IMR-90 (cell line): Measurements from ENCODE around the gene LEPROT. TPM values are rescaled to one million over a fixed set of nuclear protein-coding genes. Genes with fewer than 3 reads are reported as not detected.

ENCODE experiments used
- ATAC-seq: fragments of 200-7000 bp; cut with Tn5 transposase; 2 replicates; pipeline ENCODE4 v1.9.1; 2020; ENCODE audit warnings: low read depth, mild to moderate bottlenecking, moderate library complexity
- BruUV-seq: library from RNA; stranded (reverse); fragments of 400-500 nt; replicated peaks from 2 replicates; lab custom pipeline; 2021; lab: Mats Ljungman, UMichigan
- CTCF ChIA-PET: fragments of 300-600 bp; formaldehyde crosslinking; extraction: SDS; loops from one replicate; lab custom pipeline; 2021; ENCODE audit warnings: antibody characterized with exemption; lab: Yijun Ruan, JAX
- POLR2A ChIA-PET: fragments of 300-600 bp; sonication (Branson Sonifier 250); formaldehyde crosslinking; loops from one replicate; lab custom pipeline; 2022; ENCODE audit warnings: antibody characterized with exemption; ENCODE audit not compliant: unreplicated experiment; lab: Charles Lee
- DNase-seq: peaks from one replicate; pipeline ENCODE4 v3.0.0; 2013
- H2AFZ ChIP-seq: replicated peaks from 2 replicates; pipeline ENCODE3; 2013; ENCODE audit warnings: low read length, mild to moderate bottlenecking; ENCODE audit not compliant: poor library complexity
- H2AK5ac ChIP-seq: 2 replicates; pipeline ENCODE4 v1.6.1; 2013; ENCODE audit warnings: low read depth, low read length, inconsistent platforms
- H2AK9ac ChIP-seq: replicated peaks from 2 replicates; pipeline ENCODE3; 2013; ENCODE audit warnings: mild to moderate bottlenecking, low read depth, low read length, moderate library complexity; ENCODE audit not compliant: poor library complexity
- H2BK120ac ChIP-seq: 2 replicates; pipeline ENCODE4 v1.6.1; 2013; ENCODE audit warnings: low read depth, low read length, inconsistent platforms
- H2BK15ac ChIP-seq: 3 replicates; pipeline ENCODE4 v1.6.1; 2013; ENCODE audit warnings: low read depth, low read length, inconsistent platforms
- H2BK20ac ChIP-seq: 2 replicates; pipeline ENCODE4 v1.6.1; 2013; ENCODE audit warnings: low read depth, mild to moderate bottlenecking, inconsistent platforms, low read length, moderate library complexity
- H2BK5ac ChIP-seq: 2 replicates; pipeline ENCODE4 v1.6.1; 2013; ENCODE audit warnings: mild to moderate bottlenecking, low read depth, low read length, inconsistent platforms; ENCODE audit not compliant: poor library complexity, severe bottlenecking
- H3K14ac ChIP-seq: replicated peaks from 2 replicates; pipeline ENCODE4 v1.6.1; 2013; ENCODE audit warnings: low read depth, low read length, inconsistent platforms
- H3K18ac ChIP-seq: 2 replicates; pipeline ENCODE4 v1.6.1; 2013; ENCODE audit warnings: low read depth, low read length, control low read depth
- H3K23ac ChIP-seq: 2 replicates; pipeline ENCODE4 v1.6.1; 2013; ENCODE audit warnings: low read depth, low read length, inconsistent platforms
- H3K27ac ChIP-seq: 2 replicates; pipeline ENCODE4 v1.5.1; 2013; ENCODE audit warnings: mild to moderate bottlenecking, control low read depth, low read length; ENCODE audit not compliant: insufficient read depth
- H3K27me3 ChIP-seq: 2 replicates; pipeline ENCODE4 v1.6.1; 2013; ENCODE audit warnings: low read length; ENCODE audit not compliant: control insufficient read depth, insufficient read depth
- H3K36me3 ChIP-seq: 2 replicates; pipeline ENCODE4 v1.6.1; 2013; ENCODE audit warnings: low read length, mixed read lengths; ENCODE audit not compliant: control insufficient read depth, insufficient read depth
- H3K4ac ChIP-seq: 2 replicates; pipeline ENCODE4 v1.6.1; 2013; ENCODE audit warnings: low read depth, low read length, inconsistent platforms
- H3K4me1 ChIP-seq: 2 replicates; pipeline ENCODE4 v1.6.1; 2013; ENCODE audit warnings: low read length, mixed read lengths; ENCODE audit not compliant: control insufficient read depth, insufficient read depth
- H3K4me2 ChIP-seq: 2 replicates; pipeline ENCODE4 v1.6.1; 2013; ENCODE audit warnings: low read depth, mild to moderate bottlenecking, control low read depth, low read length, moderate library complexity
- H3K4me3 ChIP-seq: 2 replicates; pipeline ENCODE4 v1.5.1; 2013; ENCODE audit warnings: low read depth, mild to moderate bottlenecking, control low read depth, low read length, moderate library complexity; ENCODE audit not compliant: insufficient read depth
- H3K56ac ChIP-seq: 2 replicates; pipeline ENCODE4 v1.6.1; 2013; ENCODE audit warnings: low read length, inconsistent platforms; ENCODE audit not compliant: insufficient read depth; ENCODE audit errors: extremely low read depth
- H3K79me1 ChIP-seq, 2 experiments: 2 replicates each; pipeline ENCODE4 v1.6.1; 2013; ENCODE audit warnings: low read length in 2 of 2, inconsistent platforms in 1 of 2, low read depth in 1 of 2
- H3K9ac ChIP-seq: 2 replicates; pipeline ENCODE4 v1.6.1; 2013; ENCODE audit warnings: low read depth, low read length, control low read depth
- H3K9me1 ChIP-seq: 2 replicates; pipeline ENCODE4 v1.6.1; 2013; ENCODE audit warnings: low read length, inconsistent platforms; ENCODE audit not compliant: insufficient read depth
- H3K9me3 ChIP-seq: 2 replicates; pipeline ENCODE4 v1.6.1; 2013; ENCODE audit warnings: low read length; ENCODE audit not compliant: control insufficient read depth, insufficient read depth
- H4K20me1 ChIP-seq: 2 replicates; pipeline ENCODE4 v1.6.1; 2013; ENCODE audit warnings: low read length, inconsistent platforms; ENCODE audit not compliant: insufficient read depth
- H4K5ac ChIP-seq: 2 replicates; pipeline ENCODE4 v1.6.1; 2013; ENCODE audit warnings: mild to moderate bottlenecking, low read depth, low read length, control low read depth
- H4K8ac ChIP-seq, 2 experiments: 2 replicates each; pipeline ENCODE4 v1.6.1; 2013; ENCODE audit warnings: low read depth in 2 of 2, low read length in 2 of 2, control low read depth in 1 of 2, inconsistent platforms in 1 of 2
- H4K91ac ChIP-seq: 2 replicates; pipeline ENCODE4 v1.6.1; 2013; ENCODE audit warnings: low read depth, low read length, inconsistent platforms; ENCODE audit not compliant: insufficient read depth
- CEBPB ChIP-seq: IDR thresholded peaks from 2 replicates; pipeline ENCODE4 v1.6.1; 2012; ENCODE audit warnings: low read depth, low read length, improper control_type of control experiment
- CHD1 ChIP-seq: IDR thresholded peaks from 2 replicates; pipeline ENCODE4 v1.6.1; 2012; ENCODE audit warnings: low read depth, low read length, improper control_type of control experiment
- ELK1 ChIP-seq: fragments of 150-350 bp; IDR thresholded peaks from 2 replicates; pipeline ENCODE4 v1.6.1; 2016; ENCODE audit warnings: low read depth, mild to moderate bottlenecking, low read length, moderate library complexity, borderline replicate concordance
- FOS ChIP-seq: fragments of 150-350 bp; IDR thresholded peaks from 2 replicates; pipeline ENCODE4 v1.6.1; 2016; ENCODE audit warnings: low read depth, low read length
- MAFK ChIP-seq: IDR thresholded peaks from 2 replicates; pipeline ENCODE4 v1.6.1; 2012; ENCODE audit warnings: low read depth, low read length, improper control_type of control experiment
- MAZ ChIP-seq: IDR thresholded peaks from 2 replicates; pipeline ENCODE4 v1.6.1; 2012; ENCODE audit warnings: low read depth, mild to moderate bottlenecking, low read length, improper control_type of control experiment, moderate library complexity, borderline replicate concordance
- RAD21 ChIP-seq: IDR thresholded peaks from 2 replicates; pipeline ENCODE4 v1.6.1; 2012; ENCODE audit warnings: low read length, improper control_type of control experiment
- RCOR1 ChIP-seq: IDR thresholded peaks from 2 replicates; pipeline ENCODE4 v1.6.1; 2012; ENCODE audit warnings: mild to moderate bottlenecking, low read length, improper control_type of control experiment; ENCODE audit not compliant: insufficient replicate concordance
- RFX5 ChIP-seq: IDR thresholded peaks from 2 replicates; pipeline ENCODE4 v1.8.0; 2012; ENCODE audit warnings: low read depth, mild to moderate bottlenecking, low read length, moderate library complexity
- SMC3 ChIP-seq: fragments of 150-350 bp; IDR thresholded peaks from 2 replicates; pipeline ENCODE4 v1.6.1; 2016; ENCODE audit warnings: low read depth, mild to moderate bottlenecking, antibody characterized with exemption, low read length, moderate library complexity
- USF2 ChIP-seq: fragments of 150-350 bp; IDR thresholded peaks from 2 replicates; pipeline ENCODE4 v1.6.1; 2017; ENCODE audit warnings: mild to moderate bottlenecking, antibody characterized with exemption, low read length, low read depth
- WGBS, 2 experiments: methylation state at CpG; one replicate each; pipeline versions ENCODE4 v1.1.5 to v1.1.7; 2013; ENCODE audit warnings: missing lambda C conversion rate in 2 of 2; ENCODE audit not compliant: insufficient read length in 1 of 2; ENCODE audit errors: extremely low coverage in 2 of 2; 5-methylcytosine and 5-hydroxymethylcytosine counted together
- dilution Hi-C: fragments of 300-500 bp; cut with HindIII; formaldehyde crosslinking; loops from one replicate; pipeline ENCODE4 v1.14.3; 2018; ENCODE audit warnings: low sequenced_read_pairs; ENCODE audit not compliant: unreplicated experiment
- in situ Hi-C: fragments of 300-500 bp; cut with MboI; formaldehyde crosslinking; loops from 3 replicates; pipeline ENCODE4 v1.14.3; 2019; ENCODE audit warnings: low sequenced_read_pairs, inconsistent platforms, mixed read lengths
- intact Hi-C: fragments of 100-400 bp; cut with micrococcal nuclease; formaldehyde crosslinking; loops from 2 replicates; pipeline ENCODE4 v1.10.0; 2022
- polyA plus RNA-seq, 3 experiments: library from polyadenylated mRNA; depleted of rRNA; stranded (reverse); fragments of >200 nt; gene quantifications; 2 replicates each; pipeline ENCODE4 v1.2.3, GENCODE V29; 2012; ENCODE audit warnings: low replicate concordance in 1 of 3
- total RNA-seq: library from RNA; depleted of rRNA; stranded (reverse); fragments of >200 nt; gene quantifications from 2 replicates; pipeline ENCODE4 v1.2.3, GENCODE V29; 2012
- TF ChIP-seq, protein P1 (sequence below): conservative IDR thresholded peaks from 2 replicates; pipeline ENCODE4 v1.5.1; 2012; ENCODE audit warnings: mild to moderate bottlenecking, low read depth, low read length, improper control_type of control experiment

Gene LEPROT
- total and polyA plus RNA-seq, 2 of the 4 experiments (the other 2 are of a cell fraction) = 21.0 to 40.2 TPM

- H2AFZ ChIP-seq = no peak overlapping the region
- TF ChIP-seq ELK1 = no peak
- no peak for TF ChIP-seq RCOR1
- no peak for TF ChIP-seq RFX5
- no peak for TF ChIP-seq MAFK
- TF ChIP-seq, protein P1, sequence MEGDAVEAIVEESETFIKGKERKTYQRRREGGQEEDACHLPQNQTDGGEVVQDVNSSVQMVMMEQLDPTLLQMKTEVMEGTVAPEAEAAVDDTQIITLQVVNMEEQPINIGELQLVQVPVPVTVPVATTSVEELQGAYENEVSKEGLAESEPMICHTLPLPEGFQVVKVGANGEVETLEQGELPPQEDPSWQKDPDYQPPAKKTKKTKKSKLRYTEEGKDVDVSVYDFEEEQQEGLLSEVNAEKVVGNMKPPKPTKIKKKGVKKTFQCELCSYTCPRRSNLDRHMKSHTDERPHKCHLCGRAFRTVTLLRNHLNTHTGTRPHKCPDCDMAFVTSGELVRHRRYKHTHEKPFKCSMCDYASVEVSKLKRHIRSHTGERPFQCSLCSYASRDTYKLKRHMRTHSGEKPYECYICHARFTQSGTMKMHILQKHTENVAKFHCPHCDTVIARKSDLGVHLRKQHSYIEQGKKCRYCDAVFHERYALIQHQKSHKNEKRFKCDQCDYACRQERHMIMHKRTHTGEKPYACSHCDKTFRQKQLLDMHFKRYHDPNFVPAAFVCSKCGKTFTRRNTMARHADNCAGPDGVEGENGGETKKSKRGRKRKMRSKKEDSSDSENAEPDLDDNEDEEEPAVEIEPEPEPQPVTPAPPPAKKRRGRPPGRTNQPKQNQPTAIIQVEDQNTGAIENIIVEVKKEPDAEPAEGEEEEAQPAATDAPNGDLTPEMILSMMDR = peak; percentile 59
- no peak for TF ChIP-seq FOS
- peak; percentile 68 for TF ChIP-seq SMC3
- no peak for TF ChIP-seq MAZ
- TF ChIP-seq CHD1 = no peak
- TF ChIP-seq RAD21 = peak; percentile 62
- TF ChIP-seq USF2 = no peak
- TF ChIP-seq CEBPB = no peak
- peaks cover 29% of the 10 kb centered on the region for H3K36me3 ChIP-seq
- H3K9me3 ChIP-seq = no peaks in the 10 kb centered on the region
- H3K14ac ChIP-seq = no peak overlapping the region
- H2BK20ac ChIP-seq = no peak overlapping the region
- H2BK120ac ChIP-seq = no peak overlapping the region
- ChIA-PET CTCF (interaction anchor here (0.6 to 1.4 kb wide), 7 partner anchors 10 to 698 kb away, joined by 3 read pairs; partner anchors contain the start of genes LEPR and LEPROT), POLR2A (interaction anchor here (0.7 kb wide), 1 partner anchor 11 kb away, joined by 3 read pairs; no protein-coding TSS in a partner anchor)
- H3K9me1 ChIP-seq = peaks cover under 1% of the 10 kb centered on the region; the same call in 1 of the 2 replicates
- whole genome bisulfite sequencing, 2 experiments = no CpG with 5 or more reads among the region's 1 CpG
- ATAC-seq (peak; percentile 53), DNase-seq (peak; percentile 55)
- no peak overlapping the region for H4K5ac ChIP-seq
- no peak overlapping the region for H2AK5ac ChIP-seq
- dilution Hi-C loops (no loop called here), intact Hi-C loops (loop anchor here (1.0 to 5.0 kb wide), 7 partner anchors 150 to 1016 kb away; no protein-coding TSS in a partner anchor), in situ Hi-C loops (loop anchor here (5.0 kb wide), 1 partner anchor 256 kb away; no protein-coding TSS in a partner anchor)
- no peak overlapping the region for H3K4ac ChIP-seq
- no peak overlapping the region for H2BK5ac ChIP-seq
- H3K23ac ChIP-seq = no peak overlapping the region
- H3K4me1 ChIP-seq = peaks cover 2% of the 10 kb centered on the region; the same call in 1 of the 2 replicates
- H3K4me2 ChIP-seq = no peak overlapping the region
- no TSS peak for BruUV-seq
- H2BK15ac ChIP-seq = no peak overlapping the region
- no peaks in the 10 kb centered on the region; the same call in 1 of the 2 replicates for H4K20me1 ChIP-seq
- no peak overlapping the region for H3K56ac ChIP-seq
- H2AK9ac ChIP-seq = no peak overlapping the region
- H4K8ac ChIP-seq = no peak overlapping the region
- H3K27ac ChIP-seq = no peak overlapping the region
- H3K18ac ChIP-seq = no peak overlapping the region
- H3K4me3 ChIP-seq = no peak overlapping the region
- no peak overlapping the region for H3K9ac ChIP-seq
- no peak overlapping the region for H4K91ac ChIP-seq
- H3K27me3 ChIP-seq = no peaks in the 10 kb centered on the region
- H3K79me1 ChIP-seq = peaks cover 30 to 47% of the 10 kb centered on the region in 2 experiments
Measured at GRCh38 chr1:65431111-65431705, 10.7 kb downstream of the LEPROT start.
